NCI-H2171 treated with DMSO at 0.1 percent for 48 hours (cell line): Measurements from ENCODE around the gene OPN3.

ENCODE experiments used
- DNase-seq: peaks from one replicate; lab custom pipeline; 2025; lab: John Stamatoyannopoulos, UW

OPN3 gene

GRCh38 chr1:241589521-241589920 is 50.6 kb downstream of the OPN3 start:
- DNase-seq: no peak

GRCh38 chr1:241586905-241587512 is 53.2 kb downstream of the OPN3 start:
- DNase-seq: no peak

DNA sequence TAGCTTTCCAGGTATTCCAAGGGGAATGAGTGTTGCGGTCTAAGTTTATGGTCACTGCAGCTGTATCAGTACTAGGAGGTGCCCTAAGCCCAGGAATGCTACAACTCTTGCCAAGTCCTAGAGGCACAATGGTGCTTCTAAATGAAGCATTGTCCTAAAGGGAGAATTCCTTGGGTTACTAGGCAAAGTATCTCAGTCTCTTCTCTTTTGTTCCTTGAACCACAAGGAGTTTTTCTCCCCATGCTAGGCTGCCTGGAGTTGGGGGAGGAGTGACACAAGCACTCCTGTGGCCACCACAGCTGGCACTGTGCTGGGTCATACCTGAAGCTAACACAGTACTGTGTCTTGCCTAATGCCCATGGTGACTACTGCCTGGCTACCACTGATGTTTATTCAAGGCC is 57.2 kb downstream of the OPN3 start:
- DNase-seq: no peak

- DNase-seq: no peak
These were observed 60.7 kb downstream of the OPN3 start for GRCh38 chr1:241579434-241579833.

DNA sequence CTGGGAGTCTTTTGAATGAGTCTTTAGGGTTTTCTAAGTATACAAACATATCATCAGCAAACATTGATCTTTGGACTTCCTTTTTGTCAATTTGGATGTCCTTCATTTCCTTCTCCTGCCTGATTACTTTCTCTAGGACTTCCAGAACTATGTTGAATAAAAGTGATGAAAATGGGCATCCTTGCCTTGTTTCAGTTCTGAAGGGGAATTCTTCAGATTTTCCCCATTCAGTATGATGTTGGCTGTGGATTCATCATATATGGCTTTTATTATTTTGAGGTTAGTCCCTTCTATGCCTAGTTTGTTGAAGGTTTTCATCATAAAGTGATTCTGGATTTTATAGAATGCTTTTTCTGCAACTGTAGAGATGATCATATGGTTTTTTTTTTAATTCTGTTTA is 66.0 kb downstream of the OPN3 start:
- DNase-seq: no peak

- no peak for DNase-seq
These were observed 70.3 kb downstream of the OPN3 start for GRCh38 chr1:241569848-241570247.

DNA sequence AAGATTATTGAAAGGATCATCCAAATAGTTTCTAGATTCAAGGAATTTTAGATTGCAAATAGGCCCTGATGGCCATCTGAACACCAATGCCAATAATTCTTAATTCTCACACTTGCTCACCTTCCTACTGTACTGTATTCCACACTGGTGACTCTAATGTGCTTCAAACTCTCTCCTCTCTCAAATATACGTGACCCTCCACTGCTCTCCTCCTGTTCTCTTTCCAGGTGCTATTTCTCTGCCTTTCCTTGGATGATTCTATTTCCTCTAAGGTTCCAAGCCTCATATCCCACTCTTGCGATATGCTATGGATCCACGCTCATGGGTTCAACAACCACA is 79.4 kb downstream of the OPN3 start:
- DNase-seq: no peak

GRCh38 chr1:241560146-241560848 is 79.9 kb downstream of the OPN3 start:
- no peak for DNase-seq

- no peak for DNase-seq
These were observed 82.5 kb downstream of the OPN3 start for GRCh38 chr1:241557551-241558193.

GRCh38 chr1:241557031-241557430 is 83.1 kb downstream of the OPN3 start:
- no peak for DNase-seq

- DNase-seq: no peak
These were observed 84.6 kb downstream of the OPN3 start for GRCh38 chr1:241555526-241555925.

DNA sequence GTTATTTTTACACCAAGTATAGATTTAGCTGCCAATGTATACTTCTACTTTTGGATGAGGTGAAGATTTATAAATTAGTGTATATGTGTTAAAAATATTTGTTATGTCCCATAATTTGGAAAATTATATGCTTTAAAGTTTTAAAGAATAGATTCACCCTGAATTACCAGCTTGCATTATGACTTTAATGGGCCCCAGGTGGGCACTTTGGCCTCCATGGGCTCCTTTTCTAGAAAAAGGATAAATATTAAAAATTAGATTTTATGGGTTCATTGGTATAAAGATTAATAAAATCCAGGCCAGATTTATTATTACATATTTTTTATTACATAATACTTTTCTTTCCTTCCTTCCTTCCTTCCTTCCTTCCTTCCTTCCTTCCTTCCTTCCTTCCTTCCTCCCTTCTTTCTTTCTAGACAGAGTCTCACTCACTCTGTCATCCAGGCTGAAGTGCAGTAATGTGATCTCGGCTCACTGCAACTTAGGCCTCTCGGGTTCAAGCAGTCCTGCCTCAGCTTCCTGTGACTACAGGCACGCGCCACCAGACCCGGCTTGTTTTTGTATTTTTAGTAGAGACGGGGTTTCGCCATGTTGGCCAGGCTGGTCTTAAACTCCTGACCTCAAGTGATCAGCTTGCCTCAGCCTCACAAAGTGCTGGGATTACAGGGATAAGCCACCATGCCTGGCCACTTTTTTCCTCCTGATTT is 86.1 kb downstream of the OPN3 start:
- no peak for DNase-seq

- DNase-seq: no peak
These were observed 88.2 kb downstream of the OPN3 start for GRCh38 chr1:241551759-241552638.

DNA sequence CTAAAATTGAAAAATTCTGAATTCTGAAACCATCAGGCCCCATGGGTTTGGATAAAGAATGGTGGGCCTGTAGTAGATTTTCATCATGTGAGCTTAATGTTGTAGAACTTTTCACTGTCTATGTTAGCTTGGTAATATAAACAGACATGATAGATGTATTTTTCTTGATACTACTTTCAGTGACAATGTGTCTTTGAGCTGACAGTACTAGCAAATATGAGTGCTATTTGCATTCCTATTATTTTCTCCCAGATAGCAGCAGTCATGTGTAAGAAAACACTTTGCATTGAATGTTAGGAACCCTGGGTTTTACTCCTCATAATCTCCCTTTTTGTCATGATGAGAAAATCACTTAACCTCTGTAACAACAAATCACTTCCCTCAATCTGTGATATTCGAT is 89.9 kb downstream of the OPN3 start:
- no peak for DNase-seq

GRCh38 chr1:241548008-241548407 is 92.2 kb downstream of the OPN3 start:
- no peak for DNase-seq
